Duodenal mucosa (tissue), 2 donors: ENCODE data around the gene MLLT3.

Experiments used
- H3K27ac ChIP-seq: one replicate; pipeline ENCODE4 v1.7.0; 2013; ENCODE audit warnings: low read depth, low read length
- H3K27me3 ChIP-seq, 2 donors: one replicate each; pipeline ENCODE4 v1.7.0; 2013; ENCODE audit warnings: low read length in 2 of 2, control low read depth in 1 of 2; ENCODE audit not compliant: insufficient read depth in 2 of 2, control insufficient read depth in 1 of 2
- H3K36me3 ChIP-seq, 2 donors: one replicate each; pipeline ENCODE4 v1.7.0; 2013; ENCODE audit warnings: low read length in 2 of 2, control low read depth in 1 of 2; ENCODE audit not compliant: insufficient read depth in 2 of 2, control insufficient read depth in 1 of 2
- H3K4me1 ChIP-seq, 2 donors: one replicate each; pipeline ENCODE4 v1.7.0; 2013; ENCODE audit warnings: low read length in 2 of 2, control low read depth in 1 of 2; ENCODE audit not compliant: insufficient read depth in 2 of 2, control insufficient read depth in 1 of 2
- H3K4me3 ChIP-seq, 2 donors: one replicate each; pipeline ENCODE4 v1.7.0; 2013; ENCODE audit warnings: low read length in 2 of 2, low read depth in 1 of 2
- H3K9ac ChIP-seq, 2 donors: one replicate each; pipeline ENCODE4 v1.7.0; 2013; ENCODE audit warnings: low read length in 2 of 2, low read depth in 1 of 2
- H3K9me3 ChIP-seq, 2 donors: one replicate each; pipeline ENCODE4 v1.7.0; 2013; ENCODE audit warnings: low read length in 2 of 2, control low read depth in 1 of 2; ENCODE audit not compliant: control insufficient read depth in 1 of 2

The MLLT3 gene

GRCh38 chr9:20550326-20550725 is 72.0 kb downstream of the MLLT3 start:
- Histone ChIP-seq H3K36me3 (no peaks in the 10 kb centered on the region), H3K4me1 (peaks cover 23 to 30% of the 10 kb centered on the region in 2 donors), H3K27ac (no peak overlapping the region), H3K27me3 (no peaks in the 10 kb centered on the region), H3K9me3 (no peaks in the 10 kb centered on the region), H3K4me3 (no peak overlapping the region), H3K9ac (no peak overlapping the region)

GRCh38 chr9:20549053-20549452 is 73.2 kb downstream of the MLLT3 start:
- Histone ChIP-seq H3K27ac (no peak overlapping the region), H3K9ac (no peak overlapping the region)

GRCh38 chr9:20545023-20545622 is 77.2 kb downstream of the MLLT3 start:
- Histone ChIP-seq H3K27me3 (no peaks in the 10 kb centered on the region), H3K9me3 (peaks cover 7 to 10% of the 10 kb centered on the region in 2 donors), H3K4me1 (no peaks in the 10 kb centered on the region), H3K27ac (no peak overlapping the region), H3K36me3 (no peaks in the 10 kb centered on the region), H3K9ac (no peak overlapping the region), H3K4me3 (no peak overlapping the region)

More at GRCh38 chr9:20549053-20549452, 73.2 kb downstream of the MLLT3 start:
- Histone ChIP-seq H3K4me3 (no peak overlapping the region), H3K9me3 (no peaks in the 10 kb centered on the region), H3K36me3 (no peaks in the 10 kb centered on the region), H3K27me3 (no peaks in the 10 kb centered on the region), H3K4me1 (peaks cover 23 to 27% of the 10 kb centered on the region in 2 donors)

DNA sequence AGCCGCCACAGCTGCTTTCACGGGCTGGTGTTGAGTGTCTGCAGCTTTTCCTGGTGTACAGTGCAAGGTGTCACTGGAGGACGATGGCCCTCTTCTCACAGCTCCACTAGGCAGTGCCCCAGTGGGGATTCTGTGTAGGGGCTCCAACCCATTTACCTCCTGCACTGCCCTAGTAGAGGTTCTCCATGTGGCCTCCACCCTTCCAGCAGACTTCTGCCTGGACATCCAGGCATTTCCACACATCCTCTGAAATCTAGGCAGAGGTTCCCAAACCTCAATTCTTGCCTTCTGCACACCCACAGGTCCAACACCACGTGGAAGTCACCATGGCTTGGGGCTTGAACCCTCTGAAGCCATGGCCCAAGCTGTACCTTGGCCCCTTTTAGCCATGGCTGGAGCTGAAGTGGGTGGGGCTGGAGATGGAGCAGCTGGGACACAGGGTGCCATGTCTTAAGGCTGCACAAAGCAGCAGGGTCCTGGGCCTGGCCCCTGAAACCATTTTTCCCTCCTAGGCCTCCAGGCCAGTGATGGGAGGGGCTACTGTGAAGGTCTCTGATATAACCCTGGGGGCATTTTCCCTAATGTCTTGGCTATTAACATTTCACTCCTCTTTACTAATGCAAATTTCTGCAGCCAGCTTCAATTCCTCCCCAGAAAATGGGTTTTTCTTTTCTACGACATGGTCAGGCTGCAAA is 82.0 kb downstream of the MLLT3 start:
- H3K27me3 ChIP-seq = no peaks in the 10 kb centered on the region
- H3K9ac ChIP-seq = no peak overlapping the region
- H3K27ac ChIP-seq = no peak overlapping the region
- H3K9me3 ChIP-seq = peaks cover 10 to 13% of the 10 kb centered on the region in 2 donors
- H3K4me1 ChIP-seq = no peaks in the 10 kb centered on the region
- H3K36me3 ChIP-seq = no peaks in the 10 kb centered on the region
- H3K4me3 ChIP-seq = no peak overlapping the region

DNA sequence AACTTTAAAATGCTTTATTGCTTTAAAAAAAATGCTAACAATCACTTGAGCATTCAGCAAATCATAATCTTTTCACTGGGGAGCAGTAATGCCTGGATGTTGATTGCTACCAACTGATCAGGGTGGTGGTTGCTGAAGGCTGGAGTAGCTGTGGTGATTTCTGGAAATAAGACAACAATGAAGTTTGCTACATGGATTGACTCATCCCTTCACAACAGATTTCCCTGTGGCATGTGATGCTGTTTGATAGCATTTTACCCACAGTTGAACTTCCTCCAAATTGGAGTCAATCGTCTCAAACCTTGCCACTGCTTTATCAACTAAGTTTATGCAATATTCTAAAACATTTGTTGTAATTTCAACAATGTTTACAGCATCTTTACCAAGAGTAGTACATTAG is 83.3 kb downstream of the MLLT3 start:
- H3K9me3 ChIP-seq = peaks cover 10 to 13% of the 10 kb centered on the region in 2 donors
- no peaks in the 10 kb centered on the region for H3K4me1 ChIP-seq
- no peak overlapping the region for H3K4me3 ChIP-seq
- H3K9ac ChIP-seq = no peak overlapping the region
- no peaks in the 10 kb centered on the region for H3K27me3 ChIP-seq
- no peak overlapping the region for H3K27ac ChIP-seq
- H3K36me3 ChIP-seq = no peaks in the 10 kb centered on the region

DNA sequence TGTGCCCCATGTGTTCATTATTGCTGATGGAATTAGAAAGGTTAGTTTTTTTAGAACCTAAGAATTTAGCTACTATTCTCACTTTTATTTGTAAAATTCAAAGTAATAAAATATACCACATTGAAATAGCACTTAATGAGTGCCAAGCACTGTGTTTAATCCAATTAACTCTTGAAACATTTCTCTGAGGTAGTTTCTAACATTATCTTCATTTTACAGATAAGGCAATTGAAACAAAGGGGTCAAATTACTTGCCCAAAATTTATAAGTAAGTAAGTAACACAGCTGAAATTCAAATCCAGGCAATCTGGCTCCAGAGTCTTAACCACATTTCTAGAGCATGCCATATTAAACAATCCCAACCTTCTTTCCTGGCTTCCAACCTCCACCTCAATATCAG is 84.2 kb downstream of the MLLT3 start:
- H3K4me1 ChIP-seq = no peaks in the 10 kb centered on the region
- H3K9me3 ChIP-seq = peaks cover 10 to 13% of the 10 kb centered on the region in 2 donors
- H3K27ac ChIP-seq = no peak overlapping the region
- H3K36me3 ChIP-seq = no peaks in the 10 kb centered on the region
- H3K27me3 ChIP-seq = no peaks in the 10 kb centered on the region
- H3K4me3 ChIP-seq = no peak overlapping the region
- H3K9ac ChIP-seq = no peak overlapping the region

DNA sequence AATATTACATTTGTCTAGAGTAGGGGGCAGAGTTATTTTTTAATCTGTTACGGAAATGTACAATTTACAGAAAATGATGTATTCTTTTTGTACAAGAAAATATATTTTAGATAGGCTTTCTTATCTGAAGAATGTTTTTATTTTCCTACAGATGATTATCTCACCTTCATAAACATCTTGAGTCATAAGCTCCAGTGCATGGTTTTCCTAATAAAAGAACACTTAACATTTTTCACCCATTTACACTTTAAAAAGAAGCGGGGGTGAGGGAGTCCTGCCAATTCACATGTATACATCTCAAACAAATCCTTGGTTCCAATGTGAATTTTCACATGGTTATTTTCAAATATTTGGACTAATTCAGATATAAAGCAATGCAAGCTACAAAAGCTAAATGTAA is 85.0 kb downstream of the MLLT3 start:
- Histone ChIP-seq H3K4me3 (no peak overlapping the region), H3K27ac (no peak overlapping the region), H3K9me3 (peaks cover 10 to 13% of the 10 kb centered on the region in 2 donors), H3K4me1 (no peaks in the 10 kb centered on the region), H3K36me3 (no peaks in the 10 kb centered on the region), H3K9ac (no peak overlapping the region), H3K27me3 (no peaks in the 10 kb centered on the region)

GRCh38 chr9:20532584-20532983 is 89.7 kb downstream of the MLLT3 start:
- H3K9me3 ChIP-seq = no peaks in the 10 kb centered on the region
- H3K4me3 ChIP-seq = no peak overlapping the region
- no peak overlapping the region for H3K27ac ChIP-seq
- H3K4me1 ChIP-seq = peaks cover 0 to under 1% of the 10 kb centered on the region in 2 donors
- no peak overlapping the region for H3K9ac ChIP-seq
- no peaks in the 10 kb centered on the region for H3K36me3 ChIP-seq
- H3K27me3 ChIP-seq = no peaks in the 10 kb centered on the region

GRCh38 chr9:20529837-20530236 is 92.5 kb downstream of the MLLT3 start:
- Histone ChIP-seq H3K27me3 (no peaks in the 10 kb centered on the region), H3K9ac (no peak overlapping the region), H3K4me3 (no peak overlapping the region), H3K27ac (no peak overlapping the region), H3K9me3 (no peaks in the 10 kb centered on the region), H3K36me3 (no peaks in the 10 kb centered on the region), H3K4me1 (peaks cover 8 to 15% of the 10 kb centered on the region in 2 donors)

DNA sequence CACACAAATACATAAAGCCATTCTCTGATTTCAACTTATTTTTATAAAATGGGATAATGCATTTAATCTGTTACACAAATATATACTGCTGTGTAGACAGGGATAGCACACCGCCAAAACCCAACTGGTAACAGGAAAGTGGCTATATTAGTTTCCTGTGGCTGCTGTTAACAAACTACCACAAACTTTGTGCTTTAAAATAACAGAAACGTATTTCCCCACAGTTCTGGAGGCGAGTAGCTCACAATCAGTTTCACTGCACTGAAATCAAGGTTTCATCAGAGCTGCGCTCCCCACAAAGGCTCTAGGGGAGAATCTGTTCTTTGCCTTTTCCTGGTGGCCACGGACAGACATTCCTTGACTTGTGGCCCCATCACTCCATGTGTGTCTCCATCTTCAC is 94.0 kb downstream of the MLLT3 start:
- Histone ChIP-seq H3K4me3 (no peak overlapping the region), H3K9me3 (no peaks in the 10 kb centered on the region), H3K27ac (no peak overlapping the region), H3K4me1 (peaks cover 8 to 15% of the 10 kb centered on the region in 2 donors), H3K27me3 (no peaks in the 10 kb centered on the region), H3K9ac (no peak overlapping the region), H3K36me3 (no peaks in the 10 kb centered on the region)
